Measurements from ENCODE around the gene DPF3.

DNA sequence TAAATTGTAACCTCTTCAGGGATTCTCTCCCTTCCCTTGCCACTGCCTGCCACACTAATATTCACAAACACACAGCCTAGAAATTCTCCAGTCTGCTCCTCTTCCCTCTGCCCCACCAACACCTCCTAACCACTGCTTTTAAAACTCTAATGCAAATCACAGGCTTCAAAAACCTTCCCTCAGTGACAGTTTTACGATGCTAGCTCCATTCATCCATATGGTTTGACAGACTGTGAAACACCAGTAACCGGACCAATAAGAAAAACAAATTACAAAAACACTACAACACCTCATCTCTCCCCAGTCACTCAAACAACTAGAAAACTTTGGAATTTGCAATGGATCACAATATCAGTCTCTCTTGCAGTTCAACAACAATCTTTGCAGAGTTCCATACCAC, 5.7 kb downstream of the DPF3 start:
- TF ChIP-seq FOXM1 (IDR thresholded peaks at IDR 0.05; ENCODE audit: borderline replicate concordance, low read depth) (no peak), CEBPB (IDR thresholded peaks at IDR 0.05) (no peak), RAD21 (IDR thresholded peaks at IDR 0.05; ENCODE audit: low read depth) (no peak), ZBTB7A (IDR thresholded peaks at IDR 0.05; ENCODE audit: low read depth) (no peak)
- TF ChIP-seq, protein P1, sequence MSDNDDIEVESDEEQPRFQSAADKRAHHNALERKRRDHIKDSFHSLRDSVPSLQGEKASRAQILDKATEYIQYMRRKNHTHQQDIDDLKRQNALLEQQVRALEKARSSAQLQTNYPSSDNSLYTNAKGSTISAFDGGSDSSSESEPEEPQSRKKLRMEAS (IDR thresholded peaks at IDR 0.05) = no peak
